ENCODE data around the gene ANO7. TPM values are rescaled to one million over a fixed set of nuclear protein-coding genes. Genes with fewer than 3 reads are reported as not detected.

The ANO7 gene
- total RNA-seq, 1 experiment from 2014 or later = 5.2 TPM

DNA sequence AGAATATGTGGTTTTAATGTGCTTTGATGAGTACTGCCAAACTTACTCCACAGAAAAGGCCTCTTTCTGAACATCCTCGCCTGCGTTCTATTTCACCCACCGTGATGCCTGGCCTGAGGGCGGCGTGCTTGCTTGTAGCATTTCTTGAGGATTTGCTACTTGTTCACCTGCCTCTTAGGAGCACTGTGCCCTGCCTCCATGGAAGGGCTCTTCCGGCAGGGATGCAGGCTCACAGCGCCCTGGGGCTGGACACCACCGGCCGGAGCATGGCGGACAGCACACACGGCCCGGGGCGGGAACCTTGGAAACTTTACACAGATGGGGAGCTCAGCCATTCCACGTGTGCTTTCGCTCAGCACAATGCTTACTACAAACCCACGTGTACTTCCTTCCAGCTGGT, 37.1 kb downstream of the ANO7 start:
- H2BK15ac ChIP-seq (ENCODE audit: low read depth, low read length) = no peak overlapping the region
- no peak overlapping the region for H3T11ph ChIP-seq (ENCODE audit: low read length)
- H2BK120ac ChIP-seq (ENCODE audit: low read depth, low read length, poor library complexity, severe bottlenecking) = no peak overlapping the region
- Mint-ChIP-seq H3K27me3 (ENCODE audit: low read depth) (no peaks in the 10 kb centered on the region; the same call in 1 of the 2 replicates), H3K27ac (no peak overlapping the region), H3K36me3 (ENCODE audit: insufficient read depth in 1 of 3, low read depth in 3 of 3) (peaks cover 16 to 50% (median 39%) of the 10 kb centered on the region in 3 experiments; a peak in 6 of 7 replicates), H3K9me3 (no peaks in the 10 kb centered on the region; a peak in 1 of 5 replicates), H3K4me3 (no peak overlapping the region), H3K4me1 (peaks cover 4 to 15% of the 10 kb centered on the region in 2 experiments; a peak in 2 of 4 replicates)
- no peaks in the 10 kb centered on the region for H3K4me1 ChIP-seq (ENCODE audit: insufficient read depth, low read length)
- peaks cover 2% of the 10 kb centered on the region for H4K20me1 ChIP-seq (ENCODE audit: control insufficient read depth, insufficient read depth, insufficient read length)
- no peak overlapping the region for H3K4me2 ChIP-seq (ENCODE audit: insufficient read depth, insufficient read length, low read length)
- no CpG with 5 or more reads among the region's 16 CpGs for WGBS (ENCODE audit: extremely low coverage, insufficient read length, low lambda C conversion rate)
- H2BK20ac ChIP-seq (ENCODE audit: low read depth, low read length, poor library complexity, severe bottlenecking) = no peak overlapping the region
- H3K18ac ChIP-seq (ENCODE audit: insufficient read length, low read depth, low read length) = no peak overlapping the region
- no peak overlapping the region for H3K4ac ChIP-seq (ENCODE audit: low read depth, low read length)
- H3K9me3 ChIP-seq (ENCODE audit: control insufficient read depth, low read depth, low read length) = no peaks in the 10 kb centered on the region
- no peaks in the 10 kb centered on the region for H3K79me1 ChIP-seq (ENCODE audit: insufficient read depth, low read depth, low read length, poor library complexity, severe bottlenecking)
- H2AK5ac ChIP-seq (ENCODE audit: insufficient read length, low read length) = no peak overlapping the region
- H4K8ac ChIP-seq (replicated peaks; ENCODE audit: insufficient read length, low read depth, low read length) = no peak overlapping the region
- no peaks in the 10 kb centered on the region for H3K23me2 ChIP-seq (ENCODE audit: insufficient read length, low read depth, low read length, poor library complexity, severe bottlenecking)
- no peak overlapping the region for H3K56ac ChIP-seq (ENCODE audit: insufficient read length, low read depth, low read length)
- no peak overlapping the region for H3K9ac ChIP-seq (ENCODE audit: extremely low read depth, insufficient read length, low read length)
- no peak overlapping the region for H3K27ac ChIP-seq (ENCODE audit: insufficient read length, low read depth, low read length)
- H3K23ac ChIP-seq (ENCODE audit: insufficient read length, low read depth, low read length) = no peak overlapping the region
- DNase-seq = no peak
- no peak overlapping the region for H2BK5ac ChIP-seq (ENCODE audit: insufficient read length, low read length)
- no peak overlapping the region for H3K14ac ChIP-seq (ENCODE audit: insufficient read depth, low read length)
- TF ChIP-seq, protein P1, sequence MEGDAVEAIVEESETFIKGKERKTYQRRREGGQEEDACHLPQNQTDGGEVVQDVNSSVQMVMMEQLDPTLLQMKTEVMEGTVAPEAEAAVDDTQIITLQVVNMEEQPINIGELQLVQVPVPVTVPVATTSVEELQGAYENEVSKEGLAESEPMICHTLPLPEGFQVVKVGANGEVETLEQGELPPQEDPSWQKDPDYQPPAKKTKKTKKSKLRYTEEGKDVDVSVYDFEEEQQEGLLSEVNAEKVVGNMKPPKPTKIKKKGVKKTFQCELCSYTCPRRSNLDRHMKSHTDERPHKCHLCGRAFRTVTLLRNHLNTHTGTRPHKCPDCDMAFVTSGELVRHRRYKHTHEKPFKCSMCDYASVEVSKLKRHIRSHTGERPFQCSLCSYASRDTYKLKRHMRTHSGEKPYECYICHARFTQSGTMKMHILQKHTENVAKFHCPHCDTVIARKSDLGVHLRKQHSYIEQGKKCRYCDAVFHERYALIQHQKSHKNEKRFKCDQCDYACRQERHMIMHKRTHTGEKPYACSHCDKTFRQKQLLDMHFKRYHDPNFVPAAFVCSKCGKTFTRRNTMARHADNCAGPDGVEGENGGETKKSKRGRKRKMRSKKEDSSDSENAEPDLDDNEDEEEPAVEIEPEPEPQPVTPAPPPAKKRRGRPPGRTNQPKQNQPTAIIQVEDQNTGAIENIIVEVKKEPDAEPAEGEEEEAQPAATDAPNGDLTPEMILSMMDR (conservative IDR thresholded peaks at IDR 0.05) = no peak
- H3K27me3 ChIP-seq (ENCODE audit: insufficient read depth, low read length) = no peaks in the 10 kb centered on the region
- no peak overlapping the region for H2BK12ac ChIP-seq (ENCODE audit: insufficient read length, low read depth, low read length)
- no peak overlapping the region for H2AFZ ChIP-seq (ENCODE audit: low read length)
- H3K79me2 ChIP-seq (ENCODE audit: insufficient read depth, low read length) = no peaks in the 10 kb centered on the region
- no peak overlapping the region for H4K91ac ChIP-seq (ENCODE audit: insufficient read length, low read depth, low read length)
- H4K5ac ChIP-seq (ENCODE audit: insufficient read length, low read depth, low read length) = no peak overlapping the region
